GM06990 (cell line): ENCODE measurements around the gene GRK1.

ENCODE experiments used
- DNase-seq: peaks from one replicate; pipeline ENCODE4 v3.0.0-alpha.2; 2011; ENCODE audit not compliant: insufficient read length; ENCODE audit errors: extremely low read depth
- H3K27me3 ChIP-seq: replicated peaks from 2 replicates; pipeline ENCODE4 v1.6.0; 2011; ENCODE audit warnings: low read length; ENCODE audit not compliant: control insufficient read depth, insufficient read depth
- H3K36me3 ChIP-seq: 2 replicates; pipeline ENCODE4 v1.5.1; 2011; ENCODE audit warnings: low read length; ENCODE audit not compliant: control insufficient read depth, insufficient read depth
- H3K4me3 ChIP-seq: replicated peaks from 2 replicates; pipeline ENCODE4 v1.5.1; 2011; ENCODE audit warnings: low read depth, mild to moderate bottlenecking, control low read depth, low read length
- CTCF ChIP-seq: IDR thresholded peaks from 2 replicates; pipeline ENCODE4 v1.5.1; 2011; ENCODE audit warnings: low read length, control low read depth, mild to moderate bottlenecking, inconsistent platforms; ENCODE audit not compliant: insufficient read depth, poor library complexity, severe bottlenecking

The GRK1 gene

DNA sequence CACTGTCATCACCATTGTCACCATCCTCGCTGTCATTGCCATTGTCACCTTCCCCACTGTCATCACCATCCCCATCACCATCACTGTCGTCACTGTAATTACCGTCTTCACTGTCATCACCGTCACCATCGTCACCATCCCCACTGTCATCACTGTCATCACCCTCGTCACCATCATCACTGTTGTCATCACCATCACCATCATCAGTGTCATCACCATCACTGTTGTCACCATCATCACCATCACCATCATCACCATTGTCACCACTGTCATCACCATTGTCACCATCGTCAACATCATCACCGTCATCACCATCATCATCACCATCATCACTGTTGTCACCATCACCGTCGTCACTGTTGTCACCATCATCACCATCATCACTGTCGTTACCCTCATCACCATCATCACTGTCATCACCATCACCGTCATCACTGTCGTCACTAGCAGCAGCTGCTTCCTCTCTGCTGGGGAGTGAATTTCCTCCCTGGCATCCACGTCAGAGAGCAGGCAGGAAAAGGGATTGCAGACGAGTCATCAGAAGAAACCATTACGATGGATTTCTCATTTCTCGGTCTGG is 119.3 kb downstream of the GRK1 start:
- Histone ChIP-seq H3K36me3 (no peaks in the 10 kb centered on the region), H3K4me3 (no peak overlapping the region), H3K27me3 (no peaks in the 10 kb centered on the region; the same call in none of the 2 replicates)
- DNase-seq: no peak
- no peak for TF ChIP-seq CTCF
